CD4-positive, alpha-beta T cell treated with Interleukin-6 at 100 ng/mL for 8 hours (primary cell): Measurements from ENCODE around the gene DPF3.
"Not testable (repeated sequence)": the region's sequence is repeated elsewhere in the genome, so short reads cannot be mapped to it uniquely, and the experiment has no call there.

ENCODE experiments used
- DNase-seq: peaks from one replicate; pipeline ENCODE4 v3.0.0-alpha.2; 2020; ENCODE audit warnings: mixed read lengths, low spot score

DPF3 gene

GRCh38 chr14:72880820-72881219 lies 13.1 kb downstream of the DPF3 start:
- no peak for DNase-seq

GRCh38 chr14:72880164-72880563 lies 13.7 kb downstream of the DPF3 start:
- DNase-seq: no peak

GRCh38 chr14:72879431-72879830 lies 14.5 kb downstream of the DPF3 start:
- DNase-seq: no peak

- DNase-seq: no peak
Observed at GRCh38 chr14:72878746-72879145, 15.2 kb downstream of the DPF3 start.

GRCh38 chr14:72876710-72877063 lies 17.2 kb downstream of the DPF3 start:
- no peak for DNase-seq

- DNase-seq: no peak
Observed at GRCh38 chr14:72876005-72876709, 17.7 kb downstream of the DPF3 start.

- not testable (repeated sequence) for DNase-seq
Observed at GRCh38 chr14:72870878-72871277, 23.0 kb downstream of the DPF3 start.

GRCh38 chr14:72869407-72870329 lies 24.2 kb downstream of the DPF3 start:
- DNase-seq: no peak

GRCh38 chr14:72868500-72868899 lies 25.4 kb downstream of the DPF3 start:
- DNase-seq: no peak

GRCh38 chr14:72864712-72865365 lies 29.1 kb downstream of the DPF3 start:
- DNase-seq: no peak

GRCh38 chr14:72863216-72864006 lies 30.5 kb downstream of the DPF3 start:
- DNase-seq: no peak

GRCh38 chr14:72856530-72857266 lies 37.2 kb downstream of the DPF3 start:
- DNase-seq: no peak

GRCh38 chr14:72855913-72856312 lies 38.0 kb downstream of the DPF3 start:
- no peak for DNase-seq

GRCh38 chr14:72852194-72852593 lies 41.7 kb downstream of the DPF3 start:
- DNase-seq: no peak

- no peak for DNase-seq
Observed at GRCh38 chr14:72851635-72852034, 42.3 kb downstream of the DPF3 start.

- DNase-seq: no peak
Observed at GRCh38 chr14:72850360-72850759, 43.5 kb downstream of the DPF3 start.

GRCh38 chr14:72849222-72849621 lies 44.7 kb downstream of the DPF3 start:
- no peak for DNase-seq

- no peak for DNase-seq
Observed at GRCh38 chr14:72847721-72848120, 46.2 kb downstream of the DPF3 start.

- DNase-seq: no peak
Observed at GRCh38 chr14:72845683-72846082, 48.2 kb downstream of the DPF3 start.

GRCh38 chr14:72845196-72845595 lies 48.7 kb downstream of the DPF3 start:
- no peak for DNase-seq

GRCh38 chr14:72844524-72844923 lies 49.4 kb downstream of the DPF3 start:
- DNase-seq: no peak
